GM12874 (cell line): ENCODE data around the gene P3H2.

ENCODE experiments used
- CTCF ChIP-seq: IDR thresholded peaks from 2 replicates; pipeline ENCODE4 v1.5.1; 2011; ENCODE audit warnings: low read depth, mild to moderate bottlenecking, control low read depth, low read length, moderate library complexity; ENCODE audit not compliant: insufficient read depth

The P3H2 gene

GRCh38 chr3:190158261-190158660 lies 37.6 kb upstream of the P3H2 start:
- no peak for TF ChIP-seq CTCF

- TF ChIP-seq CTCF = no peak
These were observed 35.1 kb upstream of the P3H2 start for GRCh38 chr3:190155752-190156151.

- TF ChIP-seq CTCF = no peak
These were observed 30.0 kb upstream of the P3H2 start for GRCh38 chr3:190150681-190151080.

- TF ChIP-seq CTCF = no peak
These were observed 21.3 kb upstream of the P3H2 start for GRCh38 chr3:190142041-190142440.

GRCh38 chr3:190139365-190139764 lies 18.7 kb upstream of the P3H2 start:
- no peak for TF ChIP-seq CTCF

- TF ChIP-seq CTCF = no peak
These were observed 11.7 kb upstream of the P3H2 start for GRCh38 chr3:190132371-190132770.

- TF ChIP-seq CTCF = no peak
These were observed 10.6 kb upstream of the P3H2 start for GRCh38 chr3:190131329-190131728.

GRCh38 chr3:190130696-190131095 lies 10.0 kb upstream of the P3H2 start:
- TF ChIP-seq CTCF = no peak
